Measurements from ENCODE around the gene CNDP2. TPM values are rescaled to one million over a fixed set of nuclear protein-coding genes. Genes with fewer than 3 reads are reported as not detected.

CNDP2 gene
- total and polyA plus RNA-seq, 2 of the 13 experiments (the other 11 are each of a cell fraction or from before 2014, with no cell fraction given): 64.7 to 80.8 TPM

DNA sequence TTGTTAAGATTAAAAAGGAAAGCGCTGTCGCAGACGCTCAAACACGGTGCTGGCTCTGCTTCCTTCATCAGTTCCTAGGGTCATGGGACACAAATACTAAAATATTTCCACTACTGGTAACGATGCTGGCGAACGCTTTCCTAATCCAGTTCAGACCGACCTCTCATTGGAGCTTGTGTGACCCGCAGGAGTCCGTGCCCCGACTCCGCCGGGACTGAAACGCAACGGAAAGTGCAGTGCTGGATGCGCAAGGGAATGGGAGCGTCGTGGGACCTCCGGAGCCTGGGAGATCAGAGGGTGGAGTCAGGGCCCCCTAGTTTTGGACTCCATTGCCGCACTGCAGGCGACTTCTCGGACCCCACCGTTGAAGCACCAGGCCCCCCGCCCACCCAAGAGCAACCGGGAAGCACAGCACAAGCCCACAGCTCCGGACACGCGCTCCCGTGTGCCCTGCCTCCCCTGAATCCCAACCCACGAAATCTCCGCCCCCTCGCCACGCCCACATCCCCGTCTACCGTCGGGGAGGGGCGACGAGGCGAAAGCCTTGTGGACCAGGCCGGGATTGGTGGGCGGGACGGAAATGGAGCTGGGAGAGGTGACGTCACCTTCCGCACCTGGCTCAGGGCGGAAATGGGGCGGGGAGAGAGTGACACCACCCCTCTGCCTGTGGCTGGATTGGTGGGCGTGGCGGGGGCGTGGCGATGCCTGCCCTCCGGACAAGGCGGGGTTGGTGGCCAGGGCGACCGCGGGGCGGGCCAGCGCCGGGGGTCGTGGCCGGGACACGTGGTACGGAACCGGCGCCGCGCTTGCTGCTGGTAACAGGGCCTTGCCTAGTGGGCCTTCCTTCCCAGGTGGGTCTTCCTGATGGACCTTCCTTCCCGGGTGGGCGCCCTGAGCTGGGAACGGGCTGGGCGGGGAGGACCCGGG, at the start of gene CNDP2 (continued):
- TF ChIP-seq, protein P1, sequence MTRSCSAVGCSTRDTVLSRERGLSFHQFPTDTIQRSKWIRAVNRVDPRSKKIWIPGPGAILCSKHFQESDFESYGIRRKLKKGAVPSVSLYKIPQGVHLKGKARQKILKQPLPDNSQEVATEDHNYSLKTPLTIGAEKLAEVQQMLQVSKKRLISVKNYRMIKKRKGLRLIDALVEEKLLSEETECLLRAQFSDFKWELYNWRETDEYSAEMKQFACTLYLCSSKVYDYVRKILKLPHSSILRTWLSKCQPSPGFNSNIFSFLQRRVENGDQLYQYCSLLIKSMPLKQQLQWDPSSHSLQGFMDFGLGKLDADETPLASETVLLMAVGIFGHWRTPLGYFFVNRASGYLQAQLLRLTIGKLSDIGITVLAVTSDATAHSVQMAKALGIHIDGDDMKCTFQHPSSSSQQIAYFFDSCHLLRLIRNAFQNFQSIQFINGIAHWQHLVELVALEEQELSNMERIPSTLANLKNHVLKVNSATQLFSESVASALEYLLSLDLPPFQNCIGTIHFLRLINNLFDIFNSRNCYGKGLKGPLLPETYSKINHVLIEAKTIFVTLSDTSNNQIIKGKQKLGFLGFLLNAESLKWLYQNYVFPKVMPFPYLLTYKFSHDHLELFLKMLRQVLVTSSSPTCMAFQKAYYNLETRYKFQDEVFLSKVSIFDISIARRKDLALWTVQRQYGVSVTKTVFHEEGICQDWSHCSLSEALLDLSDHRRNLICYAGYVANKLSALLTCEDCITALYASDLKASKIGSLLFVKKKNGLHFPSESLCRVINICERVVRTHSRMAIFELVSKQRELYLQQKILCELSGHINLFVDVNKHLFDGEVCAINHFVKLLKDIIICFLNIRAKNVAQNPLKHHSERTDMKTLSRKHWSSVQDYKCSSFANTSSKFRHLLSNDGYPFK (CRISPR knock-in tag; IDR thresholded peaks at IDR 0.05; ENCODE audit: borderline replicate concordance): peak; percentile 47; the same call in 1 of the 2 replicates
- TF ChIP-seq HOXA3 (CRISPR knock-in tag; IDR thresholded peaks at IDR 0.05) (peak; percentile 41; the same call in 1 of the 2 replicates), ZNF44 (CRISPR knock-in tag; IDR thresholded peaks at IDR 0.05) (peak; percentile 35; the same call in 1 of the 2 replicates), RAD51 (IDR thresholded peaks at IDR 0.05; ENCODE audit: borderline replicate concordance) (peak; percentile 64), ZNF616 (CRISPR knock-in tag; IDR thresholded peaks at IDR 0.05; ENCODE audit: low read depth) (0 out of 2 replicates have a peak, but pooled peaks have one; percentile 83), ZNF615 (CRISPR knock-in tag; IDR thresholded peaks at IDR 0.05; ENCODE audit: borderline replicate concordance) (no peak), NFKBIZ (CRISPR knock-in tag; IDR thresholded peaks at IDR 0.05) (no peak; the same call in 1 of the 2 replicates), CREB1 (IDR thresholded peaks at IDR 0.05) (peak; percentile 100), CREB1 (CRISPR knock-in tag; IDR thresholded peaks at IDR 0.05) (peak; percentile 92), ZMAT3 (CRISPR knock-in tag; conservative IDR thresholded peaks at IDR 0.05) (peak; percentile 74; the same call in 1 of the 2 replicates), KDM1A (CRISPR knock-in tag; IDR thresholded peaks at IDR 0.05) (no peak; the same call in 1 of the 2 replicates), SRSF9 (IDR thresholded peaks at IDR 0.05; ENCODE audit: borderline replicate concordance, insufficient read depth, low read depth, low read length, poor library complexity, severe bottlenecking) (no peak), ZNF749 (CRISPR knock-in tag; IDR thresholded peaks at IDR 0.05; ENCODE audit: borderline replicate concordance) (0 out of 2 replicates have a peak, but pooled peaks have one; percentile 39), CHD2 (IDR thresholded peaks at IDR 0.05; ENCODE audit: low read depth, low read length) (no peak), ZNF430 (CRISPR knock-in tag; IDR thresholded peaks at IDR 0.05) (no peak; the same call in none of the 2 replicates), RFX1 (IDR thresholded peaks at IDR 0.05) (peak; percentile 86; the same call in 1 of the 2 replicates), ELF3 (CRISPR knock-in tag; IDR thresholded peaks at IDR 0.05) (peak; percentile 71), TEAD3 (CRISPR knock-in tag; optimal IDR thresholded peaks at IDR 0.05; ENCODE audit: borderline replicate concordance) (peak; percentile 50), ARID4A (CRISPR knock-in tag; IDR thresholded peaks at IDR 0.05; ENCODE audit: borderline replicate concordance) (peak; percentile 99), NONO (IDR thresholded peaks at IDR 0.05) (no peak), NONO (CRISPR knock-in tag; conservative IDR thresholded peaks at IDR 0.05) (peak; percentile 77; the same call in 1 of the 2 replicates)
- TF ChIP-seq, protein P2, sequence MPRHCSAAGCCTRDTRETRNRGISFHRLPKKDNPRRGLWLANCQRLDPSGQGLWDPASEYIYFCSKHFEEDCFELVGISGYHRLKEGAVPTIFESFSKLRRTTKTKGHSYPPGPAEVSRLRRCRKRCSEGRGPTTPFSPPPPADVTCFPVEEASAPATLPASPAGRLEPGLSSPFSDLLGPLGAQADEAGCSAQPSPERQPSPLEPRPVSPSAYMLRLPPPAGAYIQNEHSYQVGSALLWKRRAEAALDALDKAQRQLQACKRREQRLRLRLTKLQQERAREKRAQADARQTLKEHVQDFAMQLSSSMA (CRISPR knock-in tag; IDR thresholded peaks at IDR 0.05): 0 out of 2 replicates have a peak, but pooled peaks have one; percentile 3

All from HepG2 (cell line).